Femur (tissue), 1 donor: ENCODE measurements around the gene FAM110A.
A peak's percentile ranks its signal among the peaks of the same experiment; 100 is the strongest.
"Not testable (repeated sequence)": the region's sequence is repeated elsewhere in the genome, so short reads cannot be mapped to it uniquely, and the experiment has no call there.

Experiments used
- DNase-seq: peaks from one replicate; pipeline ENCODE4 v3.0.0-alpha.2; 2017

The FAM110A gene

DNA sequence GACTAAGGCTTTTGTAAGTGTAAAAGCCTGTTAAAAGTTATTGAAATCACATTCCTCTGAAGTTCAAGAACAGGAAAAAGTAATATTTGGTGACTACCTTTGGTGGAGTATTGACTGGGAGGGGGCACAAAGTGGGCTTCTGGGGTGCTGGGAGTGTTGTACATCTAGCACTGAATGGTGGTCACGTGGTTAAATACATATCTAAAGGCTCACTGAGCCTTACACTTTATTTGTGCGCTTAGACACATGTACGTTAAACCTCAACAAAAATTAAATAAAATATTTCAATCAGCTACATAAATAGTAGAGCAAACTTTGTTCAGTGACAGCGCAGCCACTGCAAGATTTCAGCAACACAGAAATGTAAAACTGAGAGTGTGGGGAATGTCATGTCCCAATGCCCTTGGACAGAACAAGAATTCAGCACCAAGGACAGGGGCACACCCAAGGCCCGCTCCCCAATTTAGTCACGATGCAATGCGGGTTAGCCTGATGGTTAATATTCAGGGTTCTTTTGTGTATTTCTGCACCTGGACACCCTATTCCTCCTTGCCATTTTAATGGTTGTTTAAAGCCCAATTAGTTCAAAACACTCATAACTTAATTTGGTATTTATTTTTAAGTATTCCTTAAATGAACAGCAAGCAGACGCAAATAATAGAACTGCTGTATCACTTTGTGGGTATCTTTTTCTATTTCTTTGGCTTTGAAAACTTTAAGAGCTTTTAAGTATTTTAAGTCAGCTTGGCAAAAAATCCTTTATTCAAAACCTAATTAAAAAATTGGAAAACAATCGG lies 45.2 kb downstream of the FAM110A start:
- DNase-seq, result peak; percentile 46

GRCh38 chr20:879626-880025 lies 46.1 kb downstream of the FAM110A start:
- no peak for DNase-seq

DNA sequence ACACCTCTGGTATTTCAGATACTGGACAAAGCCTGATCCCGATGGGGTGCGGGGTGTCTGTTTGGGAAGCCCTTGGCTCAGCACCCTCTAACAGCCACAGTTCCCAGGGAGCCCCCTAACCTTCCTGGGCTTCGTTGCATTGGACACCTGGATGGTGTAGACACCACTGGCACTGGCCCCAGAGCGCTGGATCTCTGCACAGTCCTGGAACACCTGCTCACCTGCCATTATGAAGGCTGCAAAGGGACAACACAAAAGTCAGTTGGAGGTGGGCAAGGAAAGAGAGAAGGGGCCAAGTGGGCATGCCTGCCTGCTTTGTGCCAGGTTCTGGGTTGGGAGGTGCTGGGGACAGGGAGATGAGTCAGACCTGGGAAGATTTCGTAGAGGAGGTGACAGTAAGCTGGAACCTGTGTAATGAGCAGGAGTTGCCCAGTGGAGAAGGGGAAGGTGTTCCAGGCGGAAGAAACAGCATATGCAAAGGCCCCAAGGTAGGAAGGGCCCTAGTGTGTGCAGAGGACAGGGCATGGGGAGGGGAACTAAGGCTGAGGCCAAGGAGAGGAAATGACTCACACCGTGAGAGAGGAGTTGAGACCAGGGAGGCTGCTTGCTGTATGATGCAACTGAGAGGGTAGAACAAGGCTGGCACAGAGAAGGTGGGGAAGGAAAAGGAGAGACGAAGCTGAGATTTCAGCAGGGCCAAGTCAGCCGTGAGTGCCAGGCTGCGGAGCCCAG lies 47.7 kb downstream of the FAM110A start:
- DNase-seq, result no peak

DNA sequence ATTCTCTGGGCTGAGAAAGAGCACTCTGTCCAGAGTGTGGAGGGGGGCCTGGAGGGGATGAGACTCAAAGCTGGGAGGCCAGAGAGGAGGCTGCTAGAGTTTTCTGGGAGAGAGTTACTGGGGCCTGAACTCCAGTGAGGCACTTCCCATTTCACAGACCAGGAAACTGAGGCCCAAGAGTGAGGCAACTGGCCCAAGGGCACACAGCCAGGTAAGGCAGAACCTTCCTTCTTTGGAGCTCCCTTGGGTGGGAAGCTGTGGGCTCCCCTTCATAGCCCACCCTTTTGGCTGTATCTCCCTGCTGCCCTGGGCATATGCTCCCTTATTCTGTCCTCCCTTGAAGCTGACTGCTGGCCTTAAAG lies 48.2 kb downstream of the FAM110A start:
- no peak for DNase-seq

DNA sequence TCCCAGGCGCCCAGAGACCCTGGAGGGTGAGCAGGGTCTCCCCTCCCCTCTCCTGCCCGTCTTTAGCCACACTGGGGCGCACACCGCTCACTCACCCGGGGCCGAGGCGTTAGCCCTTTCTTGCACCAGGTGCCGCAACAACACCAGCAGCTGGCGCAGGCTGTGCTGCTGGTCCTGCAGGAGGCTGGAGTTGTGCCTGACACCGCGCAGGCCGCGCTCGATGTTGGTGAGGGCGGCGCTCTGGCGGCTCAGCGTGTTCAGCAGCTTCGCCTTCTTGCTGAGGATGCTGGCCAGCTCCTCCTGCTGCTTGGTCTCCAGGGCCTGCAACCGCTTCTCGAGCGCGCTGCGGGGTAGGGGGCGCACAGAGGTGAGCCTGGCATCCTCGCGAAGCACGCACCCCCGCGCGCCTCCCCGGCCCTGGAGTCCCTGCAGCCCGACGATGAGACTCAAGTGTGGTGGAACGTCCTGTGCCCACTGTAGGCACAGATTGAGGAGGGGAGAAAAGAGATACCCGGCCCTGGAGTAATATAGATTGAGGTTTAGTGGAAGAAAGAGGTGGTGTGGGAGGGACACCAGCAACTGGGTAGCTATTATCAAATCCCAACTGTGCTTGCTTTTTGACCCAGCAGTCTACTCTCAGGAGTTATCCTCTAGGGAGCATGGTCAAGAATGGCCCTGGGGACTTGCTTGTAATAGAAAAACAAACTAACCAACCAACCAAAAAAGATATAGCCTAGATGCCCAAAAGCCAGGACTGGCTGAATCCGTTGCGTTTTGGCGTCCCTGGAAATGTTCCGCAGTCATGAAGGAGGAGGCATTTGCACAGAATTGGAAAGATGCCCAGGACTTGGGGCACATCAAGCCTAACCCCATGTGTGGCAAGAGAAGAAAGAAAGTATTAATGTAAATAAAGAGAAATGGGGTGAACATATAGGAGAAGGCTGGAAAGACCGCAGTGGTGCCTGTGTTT lies 51.8 kb downstream of the FAM110A start:
- peak; percentile 58 for DNase-seq

DNA sequence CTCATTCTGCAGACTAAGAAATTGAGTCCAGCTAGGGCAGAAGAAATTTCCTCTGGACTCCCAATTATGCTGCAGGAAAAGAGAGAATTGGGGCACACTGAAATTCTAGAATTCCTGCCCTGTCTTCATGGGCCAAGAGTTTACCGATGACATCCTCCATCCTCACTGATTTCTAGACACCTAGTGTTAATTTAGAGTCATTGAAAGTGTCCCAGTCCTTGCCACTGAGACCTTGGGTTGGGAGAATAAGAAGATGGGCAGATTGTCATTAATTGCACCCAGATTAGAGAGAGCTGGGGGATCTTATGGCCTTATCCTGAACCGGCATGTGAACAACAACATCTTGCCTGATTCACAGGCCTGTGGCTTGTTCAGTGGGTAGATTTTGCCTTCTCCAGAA lies 53.6 kb downstream of the FAM110A start:
- no peak for DNase-seq

GRCh38 chr20:888057-888456 lies 54.5 kb downstream of the FAM110A start:
- DNase-seq, result no peak

DNA sequence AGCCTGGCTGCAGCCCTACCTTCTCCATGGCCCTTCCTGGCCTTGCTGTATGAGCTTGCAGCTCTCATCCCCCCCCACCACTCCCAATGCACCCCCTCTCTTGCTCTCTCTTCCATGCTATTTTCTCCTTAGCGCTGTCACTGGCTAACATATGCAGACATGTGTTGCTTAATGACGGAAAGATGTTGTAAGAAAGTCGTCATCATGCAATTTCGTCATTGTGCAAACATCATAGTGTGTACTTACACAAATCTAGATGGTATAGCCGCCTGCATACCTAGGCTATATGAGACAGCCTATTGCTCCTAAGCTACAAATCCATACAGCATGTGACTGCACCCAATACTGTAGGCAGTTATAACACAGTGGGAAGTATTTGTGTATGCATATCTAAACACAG lies 55.6 kb downstream of the FAM110A start:
- no peak for DNase-seq

GRCh38 chr20:889932-890463 lies 56.5 kb downstream of the FAM110A start:
- no peak for DNase-seq

- no peak for DNase-seq
Observed at GRCh38 chr20:890666-891057, 57.1 kb downstream of the FAM110A start.

DNA sequence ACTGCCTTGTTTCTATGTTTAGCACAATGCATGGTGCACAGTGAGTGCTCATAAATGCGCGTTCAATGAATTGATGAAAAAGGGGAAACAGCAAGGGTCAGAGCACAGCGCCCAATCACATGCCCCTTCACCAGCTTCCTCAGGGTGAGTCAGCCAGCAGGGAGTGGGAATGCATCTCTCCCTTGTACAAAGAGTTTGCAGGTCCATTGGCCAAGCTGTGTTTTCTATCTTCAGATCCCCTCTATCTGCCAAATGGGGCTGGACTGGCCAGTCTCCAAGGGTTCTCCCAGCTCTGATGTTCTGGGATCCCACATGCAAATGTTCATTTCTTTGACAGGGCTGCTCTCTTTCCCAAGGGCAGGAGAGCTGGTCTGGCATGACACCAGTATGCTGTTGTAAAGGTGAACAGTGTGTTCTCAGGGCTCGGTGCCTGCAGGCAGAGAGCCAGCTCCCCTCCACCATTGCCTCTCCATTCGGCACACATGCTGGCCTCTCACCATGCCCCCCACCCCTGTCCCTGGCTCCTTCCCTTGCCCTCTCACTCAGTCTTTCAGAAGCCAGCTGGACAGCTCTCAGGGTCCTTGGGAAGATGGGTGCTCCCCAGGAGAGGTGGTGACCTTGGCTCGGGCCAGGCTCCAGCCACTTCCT lies 57.7 kb downstream of the FAM110A start:
- DNase-seq, result no peak

DNA sequence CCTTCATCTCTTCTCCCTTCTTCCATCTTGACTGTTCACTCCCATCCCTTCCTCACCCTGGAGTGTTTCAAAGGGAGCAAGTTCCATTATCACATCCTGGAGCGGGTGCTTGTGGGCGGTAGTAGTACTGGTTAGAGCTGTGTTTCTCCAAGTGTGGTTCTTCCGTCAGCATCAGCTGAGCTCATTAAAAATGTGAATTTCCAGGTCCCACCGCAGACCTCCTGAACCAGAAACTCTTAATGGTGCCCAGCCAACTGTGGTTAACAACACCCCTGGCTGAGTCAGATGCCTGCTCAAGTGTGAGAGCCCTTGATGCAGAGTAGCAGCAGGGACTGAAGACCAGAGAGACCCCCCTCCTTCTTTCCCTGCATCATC lies 58.2 kb downstream of the FAM110A start:
- DNase-seq, result no peak

- not testable (repeated sequence) for DNase-seq
Observed at GRCh38 chr20:892371-892770, 58.9 kb downstream of the FAM110A start.
